Uterus (tissue), 4 donors: ENCODE measurements around the gene DUSP28. TPM values are rescaled to one million over a fixed set of nuclear protein-coding genes. Genes with fewer than 3 reads are reported as not detected.

ENCODE experiments used
- DNase-seq, 2 donors: peaks; one replicate each; pipeline ENCODE4 v3.0.0-alpha.2; 2019 to 2020
- H3K27ac ChIP-seq, 2 donors: fragments of 200-600 bp; sonication (generic); 1 replicate in 1 of 2; 2 replicates in 1 of 2; pipeline ENCODE4 v1.5.1; 2016 to 2018
- H3K27me3 ChIP-seq, 2 donors: fragments of 200-600 bp; sonication (generic); one replicate each; pipeline ENCODE4 v1.5.1; 2018 to 2019; ENCODE audit warnings: control low read depth in 1 of 2
- H3K36me3 ChIP-seq, 2 donors: fragments of 200-600 bp; sonication (generic); one replicate each; pipeline ENCODE4 v1.5.1; 2019; ENCODE audit warnings: control low read depth in 1 of 2
- H3K4me1 ChIP-seq, 2 donors: fragments of 200-600 bp; sonication (generic); one replicate each; pipeline ENCODE4 v1.5.1; 2018 to 2019; ENCODE audit warnings: control low read depth in 1 of 2
- H3K4me3 ChIP-seq, 2 donors: fragments of 200-600 bp; sonication (generic); 1 replicate in 1 of 2; 2 replicates in 1 of 2; pipeline ENCODE4 v1.5.1; 2018 to 2019; ENCODE audit warnings: mild to moderate bottlenecking in 1 of 2
- H3K9me3 ChIP-seq, 2 donors: fragments of 200-600 bp; sonication (generic); one replicate each; pipeline ENCODE4 v1.5.1; 2019; ENCODE audit warnings: control low read depth in 1 of 2
- POLR2A ChIP-seq, 2 donors: fragments of 450-650 bp; IDR thresholded peaks; one replicate each; pipeline ENCODE4 v1.6.1; 2016; ENCODE audit warnings: antibody characterized with exemption in 2 of 2, mild to moderate bottlenecking in 1 of 2, moderate library complexity in 1 of 2
- intact Hi-C: fragments of 100-400 bp; cut with DNase I; formaldehyde crosslinking; loops from one replicate; pipeline ENCODE4 v1.15.1; 2023; ENCODE audit warnings: low total_unique reads
- total RNA-seq, 4 donors: library from RNA; depleted of rRNA in 3 of 4; stranded (reverse); fragments of >200 nt in 3 of 4; gene quantifications; one replicate each; pipeline versions ENCODE4 v1.1.0 to v1.2.4, GENCODE V29; 2014 to 2023
- TF ChIP-seq, protein P1 (sequence below), 4 experiments: fragments of 200-600 bp in 2 of 4; fragments of 450-650 bp in 2 of 4; sonication (generic) in 2 of 4; IDR thresholded peaks; one replicate each; pipeline ENCODE4 v1.5.1; 2016 to 2019; ENCODE audit warnings: antibody characterized with exemption in 4 of 4, mild to moderate bottlenecking in 2 of 4, moderate library complexity in 1 of 4
- donor health status: DM: yes; HTN: yes; CAD: no.

Gene DUSP28, protein sequence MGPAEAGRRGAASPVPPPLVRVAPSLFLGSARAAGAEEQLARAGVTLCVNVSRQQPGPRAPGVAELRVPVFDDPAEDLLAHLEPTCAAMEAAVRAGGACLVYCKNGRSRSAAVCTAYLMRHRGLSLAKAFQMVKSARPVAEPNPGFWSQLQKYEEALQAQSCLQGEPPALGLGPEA
- 1 to 10 TPM in 3 of 4 donors, under 1 TPM in 1; 0.26 to 3.7 (median 2.6) TPM for total RNA-seq

DNA sequence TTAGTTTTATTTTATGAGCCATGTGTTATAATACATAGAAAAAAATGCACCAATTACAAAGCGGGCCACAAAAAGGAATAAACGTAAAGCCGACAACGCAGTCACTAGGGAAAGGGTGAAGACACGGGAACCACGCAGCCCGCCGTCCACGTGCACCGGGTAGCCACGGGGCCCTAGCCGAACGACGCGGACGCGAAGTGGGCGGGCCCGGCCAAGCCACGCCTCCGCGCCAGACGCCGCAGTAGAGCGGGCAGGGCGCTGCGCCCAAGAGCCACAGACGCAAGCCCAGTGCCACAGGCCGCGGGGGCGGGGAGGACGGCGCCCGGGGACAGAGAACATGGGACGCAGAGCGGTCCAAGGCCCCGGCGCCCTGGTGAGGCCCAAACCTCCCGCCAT lies at the start of gene DUSP28:
Gene DUSP28, plus strand, starts transcription at position 274 of the 396 bp plus-strand sequence. CDS start 328 bp downstream, outside the sequence.
- intact Hi-C loops, result no loop called here
- TF ChIP-seq, protein P1, sequence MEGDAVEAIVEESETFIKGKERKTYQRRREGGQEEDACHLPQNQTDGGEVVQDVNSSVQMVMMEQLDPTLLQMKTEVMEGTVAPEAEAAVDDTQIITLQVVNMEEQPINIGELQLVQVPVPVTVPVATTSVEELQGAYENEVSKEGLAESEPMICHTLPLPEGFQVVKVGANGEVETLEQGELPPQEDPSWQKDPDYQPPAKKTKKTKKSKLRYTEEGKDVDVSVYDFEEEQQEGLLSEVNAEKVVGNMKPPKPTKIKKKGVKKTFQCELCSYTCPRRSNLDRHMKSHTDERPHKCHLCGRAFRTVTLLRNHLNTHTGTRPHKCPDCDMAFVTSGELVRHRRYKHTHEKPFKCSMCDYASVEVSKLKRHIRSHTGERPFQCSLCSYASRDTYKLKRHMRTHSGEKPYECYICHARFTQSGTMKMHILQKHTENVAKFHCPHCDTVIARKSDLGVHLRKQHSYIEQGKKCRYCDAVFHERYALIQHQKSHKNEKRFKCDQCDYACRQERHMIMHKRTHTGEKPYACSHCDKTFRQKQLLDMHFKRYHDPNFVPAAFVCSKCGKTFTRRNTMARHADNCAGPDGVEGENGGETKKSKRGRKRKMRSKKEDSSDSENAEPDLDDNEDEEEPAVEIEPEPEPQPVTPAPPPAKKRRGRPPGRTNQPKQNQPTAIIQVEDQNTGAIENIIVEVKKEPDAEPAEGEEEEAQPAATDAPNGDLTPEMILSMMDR (IDR thresholded peaks at IDR 0.05), result no peak
- peak; percentile 74 to 82 for TF ChIP-seq POLR2A (IDR thresholded peaks at IDR 0.05)
- peak; percentile 82 to 90 for DNase-seq
- Histone ChIP-seq H3K4me3 (peak within 1 kb of the TSS; percentile 64 to 74), H3K27ac (peak within 1 kb of the TSS; percentile 94 to 98), H3K36me3 (no peaks in the 10 kb centered on the region), H3K4me1 (peaks cover 0 to 16% of the 10 kb centered on the region in 2 donors), H3K9me3 (no peaks in the 10 kb centered on the region), H3K27me3 (peaks cover 0 to 7% of the 10 kb centered on the region in 2 donors)

DNA sequence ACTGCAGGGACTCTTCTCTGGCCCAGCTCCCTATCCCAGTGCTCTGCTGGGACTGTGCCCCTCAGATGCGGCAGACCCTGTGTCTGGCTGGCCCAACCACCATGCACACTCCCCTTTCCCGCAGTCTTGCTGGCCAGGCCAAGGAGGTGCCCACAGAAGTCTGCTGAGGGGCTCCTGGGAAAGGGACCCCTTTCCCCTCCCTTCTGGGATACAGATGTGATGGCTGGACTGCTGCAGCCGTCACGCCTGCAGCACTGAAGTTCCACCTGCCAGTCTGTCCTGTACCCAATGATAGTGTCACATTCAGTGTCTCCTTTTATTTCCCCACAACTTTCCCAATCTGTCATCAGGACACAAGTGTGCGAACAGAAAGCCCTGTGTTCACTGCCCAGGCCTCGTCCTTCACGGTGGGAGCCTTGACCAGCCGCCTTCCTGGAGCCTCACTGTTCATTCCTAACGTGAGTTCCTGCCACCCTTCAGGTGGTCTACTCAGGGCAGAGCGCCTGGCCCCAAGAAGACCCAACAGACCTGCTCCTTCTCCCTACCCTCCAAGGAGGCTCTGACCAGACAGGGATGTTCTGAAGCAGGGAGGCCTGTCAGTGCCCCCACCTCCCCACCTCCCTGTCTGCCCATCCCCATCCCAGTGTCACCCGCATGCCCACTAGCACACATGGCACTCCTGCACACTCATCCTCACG lies 49.5 kb upstream of the DUSP28 start:
- no peak overlapping the region for H3K4me3 ChIP-seq
- intact Hi-C loops, result no loop called here
- DNase-seq, result no peak
- no peaks in the 10 kb centered on the region for H3K36me3 ChIP-seq
- H3K27ac ChIP-seq, result no peak overlapping the region
- H3K27me3 ChIP-seq, result no peaks in the 10 kb centered on the region
- TF ChIP-seq POLR2A (IDR thresholded peaks at IDR 0.05), result no peak
- TF ChIP-seq, protein P1 (IDR thresholded peaks at IDR 0.05), result no peak
- no peaks in the 10 kb centered on the region for H3K4me1 ChIP-seq
- no peaks in the 10 kb centered on the region for H3K9me3 ChIP-seq

DNA sequence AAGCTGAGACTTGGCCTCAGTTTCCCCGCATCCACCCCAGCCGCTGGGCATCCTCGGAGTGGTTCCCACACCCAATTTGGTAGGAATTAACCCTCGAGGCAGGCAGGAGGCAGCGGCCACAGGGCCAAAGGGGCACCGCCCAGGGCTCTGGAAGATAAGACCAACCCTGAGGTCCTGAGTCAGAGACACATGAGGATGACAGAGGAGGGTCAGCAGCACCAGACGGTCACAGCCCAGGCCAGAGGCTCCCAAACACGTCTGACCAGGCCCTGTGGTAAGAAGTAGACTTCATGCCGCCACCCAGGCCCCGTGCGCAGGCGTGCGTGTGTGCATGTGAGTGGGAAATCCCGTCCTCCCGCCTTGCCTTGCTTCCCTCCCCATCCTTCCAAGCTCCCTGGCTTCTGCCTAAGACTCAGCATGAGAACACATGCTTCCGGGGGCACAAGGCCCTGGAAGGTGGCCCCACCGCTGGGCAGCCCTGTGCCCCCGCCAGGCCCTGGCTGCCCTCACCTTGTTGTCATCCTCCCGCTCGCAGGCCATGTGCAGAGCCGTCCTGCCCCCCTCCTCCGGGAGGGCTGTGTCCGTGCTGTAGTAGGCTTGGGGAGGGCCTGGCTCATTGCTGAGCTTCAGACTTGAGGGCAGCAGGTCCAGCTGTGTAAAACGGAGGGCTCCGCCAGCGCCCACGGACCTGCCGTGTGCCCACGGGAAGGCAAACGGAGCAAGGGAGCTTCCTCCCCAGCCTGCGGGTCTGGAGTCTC lies 48.6 kb upstream of the DUSP28 start:
- TF ChIP-seq, protein P1 (IDR thresholded peaks at IDR 0.05), result no peak
- H3K4me1 ChIP-seq, result no peaks in the 10 kb centered on the region
- H3K27me3 ChIP-seq, result no peaks in the 10 kb centered on the region
- H3K27ac ChIP-seq, result no peak overlapping the region
- no peaks in the 10 kb centered on the region for H3K36me3 ChIP-seq
- H3K9me3 ChIP-seq, result no peaks in the 10 kb centered on the region
- intact Hi-C loops, result no loop called here
- H3K4me3 ChIP-seq, result no peak overlapping the region
- no peak for DNase-seq

DNA sequence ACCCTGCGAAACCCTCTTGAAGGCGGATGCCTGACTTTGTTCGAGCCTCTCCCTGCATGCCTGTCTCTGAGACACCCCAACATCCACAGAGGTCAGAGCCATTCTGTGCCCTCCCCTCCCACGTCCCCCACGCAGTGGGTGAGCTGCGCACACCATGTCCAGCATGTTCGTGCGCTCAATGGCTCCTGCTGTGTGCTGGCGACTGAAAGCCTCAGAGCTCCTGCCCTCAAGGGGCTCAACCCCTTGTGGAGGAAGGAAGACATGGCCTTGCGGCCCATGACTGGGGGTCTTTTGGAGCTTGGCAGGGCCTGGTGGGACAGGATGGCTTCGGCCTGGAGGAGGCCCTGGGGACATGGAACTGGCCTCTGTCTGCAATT lies 48.1 kb upstream of the DUSP28 start:
- DNase-seq, result no peak
- no peak overlapping the region for H3K27ac ChIP-seq
- no peaks in the 10 kb centered on the region for H3K9me3 ChIP-seq
- H3K36me3 ChIP-seq, result no peaks in the 10 kb centered on the region
- no peak for TF ChIP-seq POLR2A (IDR thresholded peaks at IDR 0.05)
- TF ChIP-seq, protein P1 (IDR thresholded peaks at IDR 0.05), result no peak
- no peaks in the 10 kb centered on the region for H3K27me3 ChIP-seq
- no peaks in the 10 kb centered on the region for H3K4me1 ChIP-seq
- intact Hi-C loops, result no loop called here
- no peak overlapping the region for H3K4me3 ChIP-seq
